TTC549 (cell line): ENCODE measurements around the gene GPR87.

Source experiments
- FAIRE-seq: peaks from 2 replicates; lab custom pipeline; 2012; peaks lifted over from hg19 to GRCh38; lab: Jason Lieb, UNC

GPR87 gene

GRCh38 chr3:151316267-151316991 lies at the start of gene GPR87:
GPR87 (minus strand) TSS chr3:151316820; CDS start chr3:151300100, 16,720 bp downstream.
- FAIRE-seq = no peak

- no peak for FAIRE-seq
Observed at GRCh38 chr3:151362751-151363174, 46.1 kb upstream of the GPR87 start.

- FAIRE-seq = no peak
Observed at GRCh38 chr3:151357463-151357850, 40.8 kb upstream of the GPR87 start.

- FAIRE-seq = no peak
Observed at GRCh38 chr3:151356794-151357462, 40.3 kb upstream of the GPR87 start.

- no peak for FAIRE-seq
Observed at GRCh38 chr3:151351648-151352047, 35.0 kb upstream of the GPR87 start.

- no peak for FAIRE-seq
Observed at GRCh38 chr3:151351219-151351618, 34.6 kb upstream of the GPR87 start.

- no peak for FAIRE-seq
Observed at GRCh38 chr3:151350656-151351055, 34.0 kb upstream of the GPR87 start.

GRCh38 chr3:151347432-151347831 lies 30.8 kb upstream of the GPR87 start:
- FAIRE-seq = no peak

- FAIRE-seq = no peak
Observed at GRCh38 chr3:151346292-151346691, 29.7 kb upstream of the GPR87 start.

- no peak for FAIRE-seq
Observed at GRCh38 chr3:151345859-151346258, 29.2 kb upstream of the GPR87 start.

- FAIRE-seq = no peak
Observed at GRCh38 chr3:151331696-151332095, 15.1 kb upstream of the GPR87 start.

GRCh38 chr3:151330899-151331298 lies 14.3 kb upstream of the GPR87 start:
- no peak for FAIRE-seq

GRCh38 chr3:151330379-151330778 lies 13.8 kb upstream of the GPR87 start:
- no peak for FAIRE-seq

- FAIRE-seq = no peak
Observed at GRCh38 chr3:151329363-151329762, 12.7 kb upstream of the GPR87 start, which contains the start of gene P2RY13. P2RY13 (minus strand) TSS chr3:151329549; CDS start chr3:151329528, 21 bp downstream.

- no peak for FAIRE-seq
Observed at GRCh38 chr3:151328298-151328995, 11.8 kb upstream of the GPR87 start.

- peak; percentile 83 for FAIRE-seq
Observed at GRCh38 chr3:151327571-151328198, 11.1 kb upstream of the GPR87 start.

- FAIRE-seq = no peak
Observed at GRCh38 chr3:151322511-151322910, 5.9 kb upstream of the GPR87 start.

- FAIRE-seq = no peak
Observed at GRCh38 chr3:151321526-151321925, 4.9 kb upstream of the GPR87 start.

GRCh38 chr3:151320131-151320530 lies 3.5 kb upstream of the GPR87 start:
- FAIRE-seq = no peak

GRCh38 chr3:151319628-151320027 lies 3.0 kb upstream of the GPR87 start:
- no peak for FAIRE-seq

- FAIRE-seq = no peak
Observed at GRCh38 chr3:151318991-151319390, 2.4 kb upstream of the GPR87 start.

- FAIRE-seq = no peak
Observed at GRCh38 chr3:151318313-151318712, 1.7 kb upstream of the GPR87 start.

GRCh38 chr3:151315846-151316245 lies 774 bp downstream of the GPR87 start:
- FAIRE-seq = no peak
